Measurements from ENCODE around the gene ZNF337. TPM values are rescaled to one million over a fixed set of nuclear protein-coding genes. Genes with fewer than 3 reads are reported as not detected.

Gene ZNF337
- polyA plus RNA-seq, 3 donors, result 2.1 to 12.0 (median 3.0) TPM

- Histone ChIP-seq H3K9ac (ENCODE audit: insufficient read depth, low read length, poor library complexity, severe bottlenecking) (no peak overlapping the region), H3K27ac (ENCODE audit: low read depth in 1 of 2, low read length in 2 of 2) (no peak overlapping the region)
These were observed 51.8 kb downstream of the ZNF337 start for GRCh38 chr20:25644814-25645213.

GRCh38 chr20:25643716-25644115, 52.9 kb downstream of the ZNF337 start:
- intact Hi-C loops (cut with micrococcal nuclease), result no loop called here
- no peak for TF ChIP-seq CTCF (IDR thresholded peaks at IDR 0.05)
- DNase-seq, result no peak
- Mint-ChIP-seq H3K36me3 (no peaks in the 10 kb centered on the region), H3K4me3 (no peak overlapping the region), H3K27me3 (ENCODE audit: low read depth in 3 of 3) (no peaks in the 10 kb centered on the region), H3K27ac (no peak overlapping the region), H3K4me1 (no peaks in the 10 kb centered on the region), H3K9me3 (peaks cover 0 to 12% (median 1%) of the 10 kb centered on the region in 7 donors)
- no peaks in the 10 kb centered on the region for H3K4me1 ChIP-seq (ENCODE audit: control insufficient read depth in 1 of 2, insufficient read depth in 2 of 2, low read length in 2 of 2)
- H3K4me2 ChIP-seq (replicated peaks; ENCODE audit: extremely low read depth, low read length, poor library complexity, severe bottlenecking), result no peak overlapping the region
- no peaks in the 10 kb centered on the region for H3K36me3 ChIP-seq (replicated peaks in 1 of 2; ENCODE audit: control insufficient read depth in 1 of 2, insufficient read depth in 2 of 2, low read length in 2 of 2)
- no peak overlapping the region for H2AFZ ChIP-seq (ENCODE audit: insufficient read depth, low read depth, low read length, poor library complexity, severe bottlenecking)
- no peaks in the 10 kb centered on the region for H4K20me1 ChIP-seq (ENCODE audit: insufficient read depth, low read length)
- no peaks in the 10 kb centered on the region for H3K79me2 ChIP-seq (ENCODE audit: insufficient read depth, low read length)
- H3K27me3 ChIP-seq (ENCODE audit: control insufficient read depth in 2 of 2, insufficient read depth in 2 of 2, low read length in 2 of 2), result no peaks in the 10 kb centered on the region
- no peak overlapping the region for H3K9ac ChIP-seq (ENCODE audit: insufficient read depth, low read length, poor library complexity, severe bottlenecking)
- H3K27ac ChIP-seq (ENCODE audit: low read depth in 1 of 2, low read length in 2 of 2), result no peak overlapping the region
- no peaks in the 10 kb centered on the region for H3K9me3 ChIP-seq (replicated peaks in 1 of 2; ENCODE audit: control insufficient read depth in 1 of 2, insufficient read depth in 1 of 2, low read length in 2 of 2)
- no peak overlapping the region for H3K4me3 ChIP-seq (replicated peaks in 1 of 3; ENCODE audit: low read depth in 2 of 3, low read length in 3 of 3)

More at GRCh38 chr20:25644814-25645213, 51.8 kb downstream of the ZNF337 start:
- intact Hi-C loops (cut with micrococcal nuclease), result no loop called here
- H3K27ac Mint-ChIP-seq, result no peak overlapping the region
- Histone ChIP-seq H2AFZ (ENCODE audit: insufficient read depth, low read depth, low read length, poor library complexity, severe bottlenecking) (no peak overlapping the region), H3K79me2 (ENCODE audit: insufficient read depth, low read length) (no peaks in the 10 kb centered on the region), H3K4me2 (replicated peaks; ENCODE audit: extremely low read depth, low read length, poor library complexity, severe bottlenecking) (no peak overlapping the region), H3K27me3 (ENCODE audit: control insufficient read depth in 2 of 2, insufficient read depth in 2 of 2, low read length in 2 of 2) (no peaks in the 10 kb centered on the region), H3K4me1 (ENCODE audit: control insufficient read depth in 1 of 2, insufficient read depth in 2 of 2, low read length in 2 of 2) (no peaks in the 10 kb centered on the region), H4K20me1 (ENCODE audit: insufficient read depth, low read length) (no peaks in the 10 kb centered on the region), H3K36me3 (replicated peaks in 1 of 2; ENCODE audit: control insufficient read depth in 1 of 2, insufficient read depth in 2 of 2, low read length in 2 of 2) (no peaks in the 10 kb centered on the region), H3K9me3 (replicated peaks in 1 of 2; ENCODE audit: control insufficient read depth in 1 of 2, insufficient read depth in 1 of 2, low read length in 2 of 2) (no peaks in the 10 kb centered on the region), H3K4me3 (replicated peaks in 1 of 3; ENCODE audit: low read depth in 2 of 3, low read length in 3 of 3) (no peak overlapping the region)
- no peak for DNase-seq
- no peaks in the 10 kb centered on the region for H3K27me3 Mint-ChIP-seq (ENCODE audit: low read depth in 3 of 3)
- 90% methylated on average over 2 of the region's 3 CpGs for WGBS (ENCODE audit: insufficient coverage)
- H3K36me3 Mint-ChIP-seq, result no peaks in the 10 kb centered on the region
- H3K4me3 Mint-ChIP-seq, result no peak overlapping the region
- TF ChIP-seq CTCF (IDR thresholded peaks at IDR 0.05), result no peak
- no peaks in the 10 kb centered on the region for H3K4me1 Mint-ChIP-seq
- peaks cover 0 to 12% (median 0%) of the 10 kb centered on the region in 7 donors for H3K9me3 Mint-ChIP-seq

Data from CD14-positive monocyte (primary cell).